A673 (cell line): Measurements from ENCODE around the gene PEX26. TPM values are rescaled to one million over a fixed set of nuclear protein-coding genes. Genes with fewer than 3 reads are reported as not detected.
"Not testable (repeated sequence)": the region's sequence is repeated elsewhere in the genome, so short reads cannot be mapped to it uniquely, and the experiment has no call there.

Experiments
- BruUV-seq: library from RNA; stranded (reverse); fragments of 400-500 nt; replicated peaks from 2 replicates; lab custom pipeline; 2021; lab: Mats Ljungman, UMichigan
- CTCF ChIA-PET: fragments of 300-600 bp; sonication (Branson Sonifier 250); formaldehyde crosslinking; loops from one replicate; lab custom pipeline; 2022; ENCODE audit warnings: antibody characterized with exemption; lab: Charles Lee
- POLR2A ChIA-PET: fragments of 300-600 bp; sonication (Branson Sonifier 250); formaldehyde crosslinking; loops from one replicate; lab custom pipeline; 2022; ENCODE audit warnings: antibody characterized with exemption; ENCODE audit not compliant: low non-redundant PET; lab: Charles Lee
- DNase-seq: peaks from one replicate; pipeline ENCODE4 v3.0.0-alpha.2; 2015; ENCODE audit warnings: low spot score
- H3K27ac ChIP-seq: fragments of 200-600 bp; sonication (generic); 2 replicates; pipeline ENCODE4 v1.5.1; 2016; ENCODE audit warnings: mixed run types, low read depth, mild to moderate bottlenecking, mixed read lengths, antibody characterized with exemption, low read length; ENCODE audit not compliant: poor library complexity, severe bottlenecking
- H3K27me3 ChIP-seq: fragments of 200-600 bp; sonication (generic); replicated peaks from 2 replicates; pipeline ENCODE4 v1.6.1; 2017; ENCODE audit warnings: mixed run types, low read depth, mild to moderate bottlenecking, mixed read lengths, antibody characterized with exemption, low read length; ENCODE audit not compliant: insufficient read depth, poor library complexity
- H3K36me3 ChIP-seq: fragments of 200-600 bp; sonication (generic); 2 replicates; pipeline ENCODE4 v1.6.1; 2016; ENCODE audit warnings: mixed run types, mild to moderate bottlenecking, mixed read lengths, antibody characterized with exemption, low read length; ENCODE audit not compliant: insufficient read depth, poor library complexity, severe bottlenecking
- H3K4me1 ChIP-seq: fragments of 200-600 bp; sonication (generic); 2 replicates; pipeline ENCODE4 v1.6.1; 2017; ENCODE audit warnings: mixed run types, mild to moderate bottlenecking, mixed read lengths, antibody characterized with exemption, low read length; ENCODE audit not compliant: insufficient read depth, poor library complexity, severe bottlenecking
- H3K4me3 ChIP-seq: fragments of 200-600 bp; sonication (generic); 2 replicates; pipeline ENCODE4 v1.5.1; 2016; ENCODE audit warnings: low read depth, mixed run types, mild to moderate bottlenecking, mixed read lengths, low read length; ENCODE audit not compliant: poor library complexity, severe bottlenecking
- H3K9me3 ChIP-seq: fragments of 200-600 bp; sonication (generic); 2 replicates; pipeline ENCODE4 v1.6.1; 2016; ENCODE audit warnings: mixed run types, low read depth, mild to moderate bottlenecking, mixed read lengths, antibody characterized with exemption, low read length; ENCODE audit not compliant: poor library complexity, severe bottlenecking
- CTCF ChIP-seq: fragments of 300-800, 200-600 bp; sonication (generic); conservative IDR thresholded peaks from 2 replicates; pipeline ENCODE4 v1.5.1; 2017; ENCODE audit warnings: low read depth, mild to moderate bottlenecking, antibody characterized with exemption, low read length, moderate library complexity, mixed read lengths
- EZH2 ChIP-seq: fragments of 200-600 bp; sonication (generic); IDR thresholded peaks from 2 replicates; pipeline ENCODE4 v1.6.1; 2017; ENCODE audit warnings: borderline replicate concordance, low read depth, mild to moderate bottlenecking, mixed read lengths, antibody characterized with exemption, low read length; ENCODE audit not compliant: poor library complexity, severe bottlenecking
- intact Hi-C: fragments of 100-400 bp; cut with micrococcal nuclease; formaldehyde crosslinking; loops from one replicate; pipeline ENCODE4 v1.10.0; 2022; ENCODE audit not compliant: unreplicated experiment
- total RNA-seq: library from RNA; stranded (reverse); gene quantifications from 2 replicates; pipeline ENCODE4 v1.2.3, GENCODE V29; 2021

PEX26 gene
- total RNA-seq, 1 experiment from 2014 or later, result 36.9 TPM

GRCh38 chr22:18120857-18121256 lies 43.1 kb downstream of the PEX26 start:
- TF ChIP-seq CTCF (no peak), EZH2 (no peak)
- CTCF ChIA-PET, result no interaction called here
- no peaks in the 10 kb centered on the region for H3K9me3 ChIP-seq
- no peak overlapping the region for H3K27ac ChIP-seq
- no TSS peak for BruUV-seq
- intact Hi-C loops, result no loop called here
- H3K4me3 ChIP-seq, result no peak overlapping the region
- no peak for DNase-seq
- H3K4me1 ChIP-seq, result no peaks in the 10 kb centered on the region
- POLR2A ChIA-PET, result no interaction called here
- H3K36me3 ChIP-seq, result no peaks in the 10 kb centered on the region
- no peaks in the 10 kb centered on the region for H3K27me3 ChIP-seq

DNA sequence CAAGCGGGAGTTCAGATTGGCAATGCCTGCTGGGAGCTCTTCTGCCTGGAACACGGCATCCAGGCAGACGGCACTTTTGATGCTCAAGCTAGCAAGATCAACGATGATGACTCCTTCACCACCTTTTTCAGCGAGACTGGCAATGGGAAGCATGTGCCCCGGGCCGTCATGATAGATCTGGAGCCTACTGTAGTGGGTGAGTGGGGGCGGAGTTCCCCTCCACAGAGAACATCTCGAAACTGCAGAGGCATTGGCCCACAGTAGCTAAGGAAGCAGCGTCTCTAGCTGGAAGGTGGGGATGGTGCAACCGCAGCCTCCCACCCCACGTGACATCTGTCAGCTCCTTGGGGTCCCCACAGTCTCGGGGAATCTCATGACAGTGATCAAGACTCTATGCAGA lies 43.7 kb downstream of the PEX26 start:
- Histone ChIP-seq H3K27ac (no peak overlapping the region), H3K9me3 (no peaks in the 10 kb centered on the region), H3K27me3 (no peaks in the 10 kb centered on the region), H3K36me3 (no peaks in the 10 kb centered on the region), H3K4me3 (no peak overlapping the region), H3K4me1 (no peaks in the 10 kb centered on the region)
- BruUV-seq, result no TSS peak
- intact Hi-C loops, result no loop called here
- CTCF ChIA-PET, result no interaction called here
- DNase-seq, result no peak
- TF ChIP-seq EZH2 (no peak), CTCF (no peak)
- POLR2A ChIA-PET, result no interaction called here

- Histone ChIP-seq H3K27ac (no peak overlapping the region), H3K4me1 (no peaks in the 10 kb centered on the region), H3K36me3 (no peaks in the 10 kb centered on the region), H3K9me3 (no peaks in the 10 kb centered on the region), H3K27me3 (no peaks in the 10 kb centered on the region), H3K4me3 (no peak overlapping the region)
- no peak for DNase-seq
- CTCF ChIA-PET, result no interaction called here
- no TSS peak for BruUV-seq
- POLR2A ChIA-PET, result no interaction called here
- intact Hi-C loops, result no loop called here
- TF ChIP-seq CTCF, result no peak
- TF ChIP-seq EZH2, result no peak
Measured at GRCh38 chr22:18121954-18122554, 44.3 kb downstream of the PEX26 start.

- H3K36me3 ChIP-seq, intact Hi-C loops, H3K27ac ChIP-seq, H3K27me3 ChIP-seq, H3K4me1 ChIP-seq, BruUV-seq, H3K9me3 ChIP-seq, DNase-seq, POLR2A ChIA-PET, CTCF ChIA-PET, H3K4me3 ChIP-seq: not testable (repeated sequence)
Measured at GRCh38 chr22:18123476-18124025, 45.8 kb downstream of the PEX26 start.
